Measurements from ENCODE around the gene ZNF442.

- TF ChIP-seq POLR2A (IDR thresholded peaks at IDR 0.05; ENCODE audit: low read depth, low read length) (no peak), TAF1 (IDR thresholded peaks at IDR 0.05; ENCODE audit: low read depth, low read length) (no peak), SPI1 (IDR thresholded peaks at IDR 0.05; ENCODE audit: low read depth, low read length) (no peak), PAX5 (IDR thresholded peaks at IDR 0.05; ENCODE audit: insufficient read depth, low read length, severe bottlenecking) (no peak)
Observed at GRCh38 chr19:12345197-12345596, 20.3 kb downstream of the ZNF442 start.
